Thyroid gland (tissue), 4 donors: ENCODE measurements around the gene NCAPD2.

Experiments
- POLR2A ChIP-seq, 2 donors: fragments of 450-650 bp; IDR thresholded peaks; one replicate each; pipeline ENCODE4 v1.6.1; 2017; ENCODE audit warnings: antibody characterized with exemption in 2 of 2, mild to moderate bottlenecking in 2 of 2, moderate library complexity in 1 of 2
- TF ChIP-seq, protein P1 (sequence below), 6 experiments: fragments of 200-600 bp in 3 of 6; fragments of 450-650 bp in 3 of 6; sonication (generic) in 3 of 6; IDR thresholded peaks; one replicate each; pipeline ENCODE4 v1.5.1; 2016 to 2019; ENCODE audit warnings: antibody characterized with exemption in 6 of 6, mild to moderate bottlenecking in 2 of 6, inconsistent platforms in 1 of 6, moderate library complexity in 1 of 6

DNA sequence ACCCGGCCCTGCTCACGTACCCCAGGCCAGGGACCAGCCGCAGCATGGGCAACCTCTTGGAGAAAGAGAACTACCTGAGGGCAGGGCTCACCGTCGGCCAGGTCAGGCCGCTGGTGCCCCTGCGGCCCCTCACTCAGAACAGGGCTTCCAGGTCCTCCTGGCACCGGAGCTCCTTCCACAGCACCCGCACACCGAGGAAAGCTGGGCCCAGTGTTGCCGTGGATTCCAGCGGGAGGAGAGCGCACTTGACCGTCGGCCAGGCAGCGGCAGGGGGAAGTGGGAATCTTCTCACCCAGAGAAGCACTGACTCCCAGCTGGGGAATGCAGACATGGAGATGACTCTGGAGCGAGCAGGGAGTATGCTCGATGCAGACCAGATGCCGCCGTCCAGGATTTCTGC, 15.5 kb upstream of the NCAPD2 start:
- TF ChIP-seq, protein P1, sequence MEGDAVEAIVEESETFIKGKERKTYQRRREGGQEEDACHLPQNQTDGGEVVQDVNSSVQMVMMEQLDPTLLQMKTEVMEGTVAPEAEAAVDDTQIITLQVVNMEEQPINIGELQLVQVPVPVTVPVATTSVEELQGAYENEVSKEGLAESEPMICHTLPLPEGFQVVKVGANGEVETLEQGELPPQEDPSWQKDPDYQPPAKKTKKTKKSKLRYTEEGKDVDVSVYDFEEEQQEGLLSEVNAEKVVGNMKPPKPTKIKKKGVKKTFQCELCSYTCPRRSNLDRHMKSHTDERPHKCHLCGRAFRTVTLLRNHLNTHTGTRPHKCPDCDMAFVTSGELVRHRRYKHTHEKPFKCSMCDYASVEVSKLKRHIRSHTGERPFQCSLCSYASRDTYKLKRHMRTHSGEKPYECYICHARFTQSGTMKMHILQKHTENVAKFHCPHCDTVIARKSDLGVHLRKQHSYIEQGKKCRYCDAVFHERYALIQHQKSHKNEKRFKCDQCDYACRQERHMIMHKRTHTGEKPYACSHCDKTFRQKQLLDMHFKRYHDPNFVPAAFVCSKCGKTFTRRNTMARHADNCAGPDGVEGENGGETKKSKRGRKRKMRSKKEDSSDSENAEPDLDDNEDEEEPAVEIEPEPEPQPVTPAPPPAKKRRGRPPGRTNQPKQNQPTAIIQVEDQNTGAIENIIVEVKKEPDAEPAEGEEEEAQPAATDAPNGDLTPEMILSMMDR (IDR thresholded peaks at IDR 0.05), result no peak
- no peak for TF ChIP-seq POLR2A (IDR thresholded peaks at IDR 0.05)
